Lung (tissue), 12 donors: ENCODE measurements around the gene DAAM1. TPM values are rescaled to one million over a fixed set of nuclear protein-coding genes. Genes with fewer than 3 reads are reported as not detected.

ENCODE experiments used
- ATAC-seq: fragments of 200-7000 bp; cut with Tn5 transposase; one replicate; pipeline ENCODE4 v1.9.1; 2020; ENCODE audit warnings: moderate number of reproducible peaks; ENCODE audit not compliant: insufficient read depth, low FRiP score
- DNase-seq, 3 donors: peaks; one replicate each; pipeline ENCODE4 v3.0.0-alpha.2; 2013 to 2017
- H3K27ac ChIP-seq, 2 donors: one replicate each; pipeline ENCODE4 v1.5.1; 2013; ENCODE audit warnings: mild to moderate bottlenecking in 2 of 2, moderate library complexity in 2 of 2, control low read depth in 1 of 2, inconsistent platforms in 1 of 2, low read depth in 1 of 2, low read length in 1 of 2
- H3K27me3 ChIP-seq, 3 donors: one replicate each; pipeline ENCODE4 v1.5.1; 2013; ENCODE audit warnings: low read length in 2 of 3; ENCODE audit not compliant: control insufficient read depth in 3 of 3, insufficient read depth in 3 of 3
- H3K36me3 ChIP-seq, 4 donors: one replicate each; pipeline ENCODE4 v1.5.1; 2013; ENCODE audit warnings: low read length in 4 of 4, mild to moderate bottlenecking in 1 of 4, moderate library complexity in 1 of 4; ENCODE audit not compliant: control insufficient read depth in 4 of 4, insufficient read depth in 4 of 4
- H3K4me1 ChIP-seq, 5 donors: one replicate each; pipeline ENCODE4 v1.5.1; 2013; ENCODE audit warnings: low read length in 5 of 5, mild to moderate bottlenecking in 2 of 5, moderate library complexity in 1 of 5; ENCODE audit not compliant: control insufficient read depth in 5 of 5, insufficient read depth in 5 of 5
- H3K4me3 ChIP-seq: one replicate; pipeline ENCODE4 v1.5.1; 2013; ENCODE audit warnings: mild to moderate bottlenecking, control low read depth, moderate library complexity
- H3K9ac ChIP-seq, 2 donors: one replicate each; pipeline ENCODE4 v1.5.1; 2013; ENCODE audit warnings: low read length in 2 of 2, control low read depth in 1 of 2; ENCODE audit not compliant: insufficient read depth in 1 of 2
- H3K9me3 ChIP-seq, 4 donors: one replicate each; pipeline ENCODE4 v1.5.1; 2013; ENCODE audit warnings: low read length in 3 of 4, mild to moderate bottlenecking in 1 of 4, moderate library complexity in 1 of 4; ENCODE audit not compliant: control insufficient read depth in 4 of 4, insufficient read depth in 3 of 4
- CTCF ChIP-seq: IDR thresholded peaks from 2 replicates; pipeline ENCODE4 v1.5.1; 2012; ENCODE audit warnings: mild to moderate bottlenecking; ENCODE audit errors: control extremely low read depth, extremely low read depth
- WGBS, 2 donors: extraction: QIAGEN DNeasy Blood & Tissue Kit; methylation state at CpG; one replicate each; pipeline ENCODE4 v1.1.7; 2013; 5-methylcytosine and 5-hydroxymethylcytosine counted together
- polyA plus RNA-seq, 2 donors: library from polyadenylated mRNA; stranded (reverse); fragments of 200-250 nt; gene quantifications; one replicate each; pipeline ENCODE4 v1.2.1, GENCODE V29; 2013
- total RNA-seq, 2 donors: library from RNA; depleted of rRNA in 1 of 2; stranded (reverse); fragments of >200 nt in 1 of 2; gene quantifications; one replicate each; pipeline ENCODE4 v1.2.1, GENCODE V29; 2014 to 2021
- donor health status: control.
- donor health status: control.
- donor health status: Bipolar disorder and iron deficiency.
- donor health status: healthy.
- donor health status: DM: yes; HTN: yes; CAD: no.

The DAAM1 gene
- total and polyA plus RNA-seq, 4 donors, result 10.3 to 84.6 (median 32.6) TPM

DNA sequence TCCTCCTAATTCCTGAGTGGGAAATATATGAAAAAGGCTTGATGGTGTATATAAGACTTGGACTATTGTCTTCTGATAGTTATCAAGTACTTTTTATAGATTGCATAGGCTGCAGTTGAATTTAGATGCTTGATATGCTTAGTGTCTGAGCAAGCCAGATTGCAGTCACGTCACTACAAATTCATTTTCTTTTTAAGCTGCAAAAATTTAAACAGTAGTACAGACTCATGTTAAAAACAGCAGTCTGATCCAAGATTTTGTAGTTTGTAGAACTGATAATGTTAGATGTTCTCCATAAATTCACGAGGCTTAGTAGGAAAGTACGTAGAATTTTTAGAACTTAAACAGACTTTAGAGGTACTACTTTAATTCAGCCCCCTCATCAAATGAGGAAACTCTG is 150.3 kb downstream of the DAAM1 start:
- ATAC-seq (no peak), DNase-seq (no peak)
- Histone ChIP-seq H3K9me3 (no peaks in the 10 kb centered on the region), H3K4me3 (no peak overlapping the region), H3K4me1 (peaks cover 6 to 50% (median 30%) of the 10 kb centered on the region in 5 donors), H3K9ac (no peak overlapping the region), H3K27me3 (no peaks in the 10 kb centered on the region), H3K36me3 (peaks cover 4 to 21% (median 8%) of the 10 kb centered on the region in 4 donors), H3K27ac (no peak overlapping the region)
- TF ChIP-seq CTCF, result no peak
- 88 to 94% methylated on average over 3 of the region's 3 CpGs for WGBS, 2 donors

- Histone ChIP-seq H3K27ac (no peak overlapping the region), H3K9me3 (no peaks in the 10 kb centered on the region), H3K4me1 (peaks cover 0 to 41% (median 24%) of the 10 kb centered on the region in 5 donors), H3K27me3 (no peaks in the 10 kb centered on the region), H3K9ac (no peak overlapping the region), H3K36me3 (peaks cover 4 to 21% (median 8%) of the 10 kb centered on the region in 4 donors), H3K4me3 (no peak overlapping the region)
- no peak for ATAC-seq
- DNase-seq, result no peak
- WGBS, 2 donors, result 89 to 92% methylated on average over 6 of the region's 6 CpGs
- TF ChIP-seq CTCF, result no peak
Observed at GRCh38 chr14:59339524-59340330, 151.3 kb downstream of the DAAM1 start.

DNA sequence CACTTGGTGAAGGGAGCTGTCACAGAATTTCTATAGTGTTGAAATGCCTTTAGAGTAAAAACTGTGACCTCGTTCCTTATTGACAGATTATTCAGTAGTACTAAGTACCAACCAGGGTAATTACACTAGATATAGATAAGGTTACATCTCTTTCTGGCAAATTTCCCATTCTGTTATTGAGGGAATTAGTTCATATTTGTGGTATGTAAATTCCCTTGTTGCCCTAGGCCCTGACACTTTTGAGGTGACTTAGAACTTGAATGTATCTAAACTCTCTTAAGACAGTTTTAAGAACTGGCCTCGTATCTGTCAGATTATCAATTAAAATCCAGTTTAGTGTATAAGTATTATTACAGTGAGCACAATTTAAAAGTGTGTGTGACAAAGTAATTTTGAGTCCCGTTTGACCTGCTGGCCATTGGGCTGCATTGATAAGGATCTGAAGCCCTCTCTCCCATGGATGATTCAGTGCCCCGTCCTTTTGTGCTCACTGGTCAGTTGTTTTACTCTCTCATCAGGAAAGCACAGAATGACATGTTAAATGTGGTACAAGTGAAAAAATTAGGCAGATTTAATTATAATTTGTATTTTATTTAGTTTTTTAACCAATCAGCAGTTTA is 153.5 kb downstream of the DAAM1 start:
- DNase-seq (no peak), ATAC-seq (no peak)
- H3K4me3 ChIP-seq, result no peak overlapping the region
- no peak for TF ChIP-seq CTCF
- no peak overlapping the region for H3K9ac ChIP-seq
- H3K27me3 ChIP-seq, result no peaks in the 10 kb centered on the region
- H3K9me3 ChIP-seq, result no peaks in the 10 kb centered on the region
- peaks cover 0 to 28% (median 13%) of the 10 kb centered on the region in 5 donors for H3K4me1 ChIP-seq
- H3K27ac ChIP-seq, result peak overlapping the region in 1 of 2 donors; percentile 33
- WGBS, 2 donors, result 87 to 90% methylated on average over 4 of the region's 4 CpGs
- H3K36me3 ChIP-seq, result peaks cover 5 to 21% (median 6%) of the 10 kb centered on the region in 4 donors
